GM12864 (cell line): ENCODE measurements around the gene TMOD1.

Experiments used
- DNase-seq: peaks from one replicate; pipeline ENCODE4 v3.0.0-alpha.2; 2011; ENCODE audit warnings: low read depth
- H3K4me3 ChIP-seq: 2 replicates; pipeline ENCODE4 v1.5.1; 2011; ENCODE audit warnings: mild to moderate bottlenecking, low read depth, low read length, control low read depth
- TF ChIP-seq, protein P1 (sequence below): IDR thresholded peaks from 2 replicates; pipeline ENCODE4 v1.5.1; 2011; ENCODE audit warnings: low read depth, mild to moderate bottlenecking, moderate library complexity, low read length, control low read depth, inconsistent platforms; ENCODE audit errors: missing control alignments

The TMOD1 gene

DNA sequence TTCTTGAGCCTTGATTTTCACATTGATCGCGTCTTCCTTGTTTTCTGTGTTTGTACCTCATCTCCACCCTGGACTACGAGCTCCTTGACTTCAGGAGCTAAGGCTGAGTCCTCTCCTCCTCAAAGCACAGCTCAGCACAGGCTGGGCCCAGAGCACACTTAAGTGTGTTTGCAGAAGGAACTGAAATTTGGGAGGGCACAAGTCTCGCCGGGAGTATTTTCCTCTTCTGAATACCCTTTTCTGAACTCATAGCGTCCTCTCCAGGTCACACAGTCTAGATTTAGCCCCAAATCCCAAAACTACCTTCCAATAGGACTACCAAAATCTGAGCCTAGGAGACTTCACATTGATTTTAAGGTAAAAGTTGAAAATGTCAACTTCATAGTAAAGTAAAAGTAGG lies 90.1 kb downstream of the TMOD1 start:
- H3K4me3 ChIP-seq = no peak overlapping the region
- DNase-seq = no peak
- TF ChIP-seq, protein P1, sequence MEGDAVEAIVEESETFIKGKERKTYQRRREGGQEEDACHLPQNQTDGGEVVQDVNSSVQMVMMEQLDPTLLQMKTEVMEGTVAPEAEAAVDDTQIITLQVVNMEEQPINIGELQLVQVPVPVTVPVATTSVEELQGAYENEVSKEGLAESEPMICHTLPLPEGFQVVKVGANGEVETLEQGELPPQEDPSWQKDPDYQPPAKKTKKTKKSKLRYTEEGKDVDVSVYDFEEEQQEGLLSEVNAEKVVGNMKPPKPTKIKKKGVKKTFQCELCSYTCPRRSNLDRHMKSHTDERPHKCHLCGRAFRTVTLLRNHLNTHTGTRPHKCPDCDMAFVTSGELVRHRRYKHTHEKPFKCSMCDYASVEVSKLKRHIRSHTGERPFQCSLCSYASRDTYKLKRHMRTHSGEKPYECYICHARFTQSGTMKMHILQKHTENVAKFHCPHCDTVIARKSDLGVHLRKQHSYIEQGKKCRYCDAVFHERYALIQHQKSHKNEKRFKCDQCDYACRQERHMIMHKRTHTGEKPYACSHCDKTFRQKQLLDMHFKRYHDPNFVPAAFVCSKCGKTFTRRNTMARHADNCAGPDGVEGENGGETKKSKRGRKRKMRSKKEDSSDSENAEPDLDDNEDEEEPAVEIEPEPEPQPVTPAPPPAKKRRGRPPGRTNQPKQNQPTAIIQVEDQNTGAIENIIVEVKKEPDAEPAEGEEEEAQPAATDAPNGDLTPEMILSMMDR = no peak

DNA sequence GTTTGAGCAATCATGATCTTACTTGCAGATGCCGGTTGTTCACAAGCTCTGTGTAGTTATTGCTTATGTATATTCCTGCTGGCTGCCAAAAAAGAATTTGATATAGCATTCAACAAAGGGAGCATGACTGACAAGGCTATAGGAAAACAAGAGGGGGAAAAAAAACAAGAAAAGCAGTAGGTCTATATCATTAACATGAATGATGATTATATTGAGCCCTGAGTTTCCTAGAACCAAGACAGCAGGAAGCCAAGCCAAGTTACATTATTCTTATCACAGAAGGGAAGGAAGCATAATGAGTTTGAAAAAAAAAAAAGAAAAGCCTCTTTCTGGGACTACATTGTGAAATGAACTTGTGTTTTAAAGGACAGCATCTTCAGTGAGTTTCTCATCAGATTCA lies 90.7 kb downstream of the TMOD1 start:
- H3K4me3 ChIP-seq = no peak overlapping the region
- DNase-seq = no peak
- TF ChIP-seq, protein P1 = no peak

DNA sequence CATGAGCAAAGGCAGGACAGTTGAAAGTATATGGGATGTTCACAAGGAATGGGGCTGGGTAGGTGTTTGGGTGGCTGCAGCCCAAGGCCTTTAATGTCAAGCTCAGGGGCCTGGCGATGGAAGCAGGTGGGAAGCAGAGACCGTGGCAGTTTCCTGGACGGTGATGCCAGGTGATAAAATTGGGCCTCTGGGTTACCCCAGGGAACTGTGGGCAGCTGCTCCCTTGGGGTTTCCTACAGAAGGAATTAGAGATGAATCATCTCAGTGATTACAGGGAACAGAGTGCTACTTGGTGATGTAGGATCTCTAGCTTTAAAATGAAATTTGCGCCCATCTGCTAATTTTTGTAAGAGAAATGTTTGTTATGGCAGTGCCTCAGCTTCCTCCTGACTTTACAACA lies 92.5 kb downstream of the TMOD1 start:
- no peak for DNase-seq
- H3K4me3 ChIP-seq = no peak overlapping the region
- TF ChIP-seq, protein P1 = no peak

DNA sequence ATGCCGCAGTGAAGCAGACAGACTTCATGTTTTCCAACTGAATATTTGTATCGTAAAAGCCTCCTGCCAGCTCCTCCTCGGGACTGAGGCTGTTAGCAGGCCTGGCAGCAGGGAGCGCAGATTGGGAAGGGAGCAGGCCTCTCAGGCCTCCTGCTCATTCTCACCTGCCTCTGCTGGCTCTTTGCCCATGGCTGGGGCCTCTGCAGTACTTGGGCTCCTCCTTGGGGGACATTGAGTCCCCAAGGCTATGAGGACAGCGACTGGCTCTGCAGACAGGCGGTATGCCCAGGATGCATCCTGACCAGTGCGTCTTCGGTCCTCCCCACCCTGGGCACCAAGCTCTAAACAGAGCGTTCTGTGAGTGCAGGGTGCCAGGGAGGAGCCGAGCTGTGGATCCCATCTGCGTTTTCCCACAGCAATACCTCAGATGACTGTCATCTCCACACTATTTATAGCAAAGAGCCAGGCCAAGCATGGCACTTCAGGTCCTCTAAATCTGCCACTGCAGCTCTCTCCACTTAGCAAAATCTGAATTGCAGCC lies 93.0 kb downstream of the TMOD1 start:
- DNase-seq = no peak
- TF ChIP-seq, protein P1 = no peak
- no peak overlapping the region for H3K4me3 ChIP-seq

DNA sequence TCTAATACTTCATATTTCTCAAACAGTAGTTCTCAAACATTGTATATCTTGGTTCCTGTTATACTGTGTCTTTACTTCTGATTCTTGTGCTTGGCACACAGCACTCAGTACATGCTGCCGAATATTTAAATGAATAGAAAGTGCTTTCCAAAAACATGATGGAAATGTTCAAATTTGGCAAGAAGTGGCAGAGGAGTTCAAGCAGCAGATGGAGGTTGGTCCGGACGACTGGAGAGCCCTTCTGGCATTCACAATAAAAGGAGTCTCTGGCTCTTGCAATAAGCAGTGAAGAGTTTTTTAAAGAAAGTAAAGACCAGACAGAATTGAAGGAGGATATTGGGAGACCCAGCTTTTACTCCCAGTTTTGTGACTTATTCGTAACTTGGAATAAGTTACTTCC lies 95.4 kb downstream of the TMOD1 start:
- TF ChIP-seq, protein P1 = no peak
- no peak for DNase-seq
- no peak overlapping the region for H3K4me3 ChIP-seq

DNA sequence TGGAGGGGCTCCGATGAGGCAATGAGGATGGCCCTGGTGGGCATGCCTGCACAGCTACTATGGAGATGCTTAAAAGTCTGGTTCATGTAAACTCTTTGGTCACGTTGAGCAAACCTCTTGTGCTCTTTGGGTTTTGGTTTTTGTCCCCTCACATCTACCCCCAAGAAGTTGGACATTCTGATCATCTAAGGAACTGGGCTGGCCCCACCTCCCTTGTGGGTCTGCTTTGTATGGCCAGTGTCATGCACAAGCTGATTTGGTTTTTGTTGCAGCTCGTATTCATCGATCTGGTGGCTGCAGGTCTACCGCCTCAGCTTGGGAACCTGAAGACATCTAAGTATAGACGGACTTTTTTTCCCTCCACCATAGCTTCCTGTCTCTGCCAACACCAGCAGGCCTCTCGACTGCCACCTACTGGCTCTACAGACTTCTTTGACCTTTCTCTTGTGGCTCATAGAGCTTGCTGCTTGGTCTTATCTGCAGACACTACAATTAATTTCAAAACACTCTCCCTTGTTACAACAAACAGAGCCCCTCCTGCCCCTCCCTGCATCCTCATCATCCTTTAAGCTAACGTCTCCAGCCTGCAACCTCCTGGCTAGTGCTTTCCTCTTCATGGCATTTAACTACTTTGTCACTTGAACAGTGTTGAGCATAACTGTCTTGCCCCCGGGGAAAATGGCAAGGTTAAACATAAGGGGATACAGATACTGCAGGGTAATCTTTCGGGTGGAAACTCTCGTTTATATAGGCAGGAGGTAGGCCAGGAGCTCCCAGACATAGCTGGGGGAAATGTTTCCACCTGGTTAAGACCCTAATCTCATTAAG lies 97.2 kb downstream of the TMOD1 start:
- H3K4me3 ChIP-seq = no peak overlapping the region
- TF ChIP-seq, protein P1 = peak; percentile 97
- peak; percentile 83 for DNase-seq
